Fibroblast of skin of left quadriceps (primary cell): ENCODE results near the gene USP15.

Source experiments
- DNase-seq, 2 experiments: peaks; one replicate each; pipeline ENCODE4 v3.0.0-alpha.2; 2013; ENCODE audit warnings: low read depth in 2 of 2

Gene USP15

DNA sequence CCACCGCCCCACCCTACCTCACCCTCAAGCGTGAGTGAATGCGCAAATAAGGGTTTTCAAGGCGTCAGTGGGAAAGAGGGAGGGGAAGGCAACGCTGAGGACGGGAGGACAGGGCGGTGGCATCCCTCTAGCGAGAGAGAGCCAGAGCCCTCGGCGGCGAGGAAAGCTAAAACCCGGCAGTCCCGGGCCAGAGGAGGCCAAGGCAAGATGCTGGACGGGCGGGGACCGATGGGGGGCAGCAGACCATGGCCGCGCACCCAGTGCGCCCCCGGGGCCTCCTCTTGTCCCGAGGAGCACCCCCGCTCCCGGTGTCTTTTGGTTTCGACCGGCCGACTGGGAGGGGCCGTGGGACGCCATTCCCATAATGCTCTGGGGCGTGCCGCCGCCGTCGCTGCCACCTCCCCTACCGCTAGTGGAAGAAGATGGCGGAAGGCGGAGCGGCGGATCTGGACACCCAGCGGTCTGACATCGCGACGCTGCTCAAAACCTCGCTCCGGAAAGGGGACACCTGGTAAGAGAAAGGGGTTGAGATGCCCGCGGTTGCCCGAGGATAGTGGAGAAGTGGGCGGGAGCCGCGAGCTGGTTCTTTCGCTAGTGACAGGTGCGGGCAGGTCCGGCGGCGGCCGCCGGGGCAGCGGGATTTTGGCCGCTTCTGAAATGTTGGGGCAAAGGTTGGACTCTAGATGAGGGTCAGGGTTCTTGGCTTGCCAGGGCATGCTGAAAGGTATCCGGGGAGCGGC, at the start of gene USP15:
Gene USP15, plus strand, starts transcription at position 412 of the 740 bp plus-strand sequence. Its CDS starts 11 bp downstream, at position 423.
- DNase-seq, result peak; percentile 96 to 97

- DNase-seq, result peak in 1 of 2 experiments; percentile 3
Observed at GRCh38 chr12:62210422-62210821, 49.8 kb upstream of the USP15 start.

DNA sequence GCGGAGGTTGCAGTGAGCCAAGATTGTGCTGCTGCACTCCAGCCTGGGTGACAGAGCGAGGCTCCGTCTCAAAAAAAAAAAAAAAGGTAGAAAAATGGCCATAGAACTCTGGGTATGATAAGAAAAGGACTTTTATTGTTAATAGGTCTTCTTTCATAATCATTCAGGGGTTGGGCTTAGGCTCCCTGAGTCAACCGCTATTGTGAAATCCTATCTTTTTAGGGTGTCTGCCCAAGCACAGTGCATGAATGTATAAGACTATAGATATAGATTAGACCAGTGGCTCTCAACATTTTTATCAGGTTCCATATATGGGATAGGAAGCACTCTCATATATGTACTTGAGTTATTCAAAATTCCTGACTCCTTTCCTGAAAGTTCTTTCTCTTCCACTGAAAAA, 48.7 kb upstream of the USP15 start:
- no peak for DNase-seq

GRCh38 chr12:62214846-62215245, 45.4 kb upstream of the USP15 start:
- no peak for DNase-seq

DNA sequence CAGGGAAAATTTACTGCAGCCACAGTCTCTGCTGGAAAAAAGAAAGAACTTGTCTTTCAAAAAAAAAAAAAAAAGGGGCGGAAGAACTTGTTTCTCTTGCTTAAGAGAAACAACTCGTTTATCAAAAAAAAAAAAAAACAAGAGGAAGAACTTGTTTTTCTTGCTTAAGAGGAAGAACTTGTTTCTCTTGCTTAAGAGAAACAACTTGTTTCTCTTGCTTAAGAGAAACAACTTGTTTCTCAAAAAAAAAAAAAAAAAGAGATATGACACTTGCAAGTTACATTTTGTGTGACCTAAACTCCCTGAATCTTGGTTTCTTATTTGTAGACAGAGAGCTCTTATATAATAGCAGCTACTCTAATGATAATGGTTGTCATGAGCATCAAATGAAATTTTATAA, 44.7 kb upstream of the USP15 start:
- DNase-seq, result no peak

- DNase-seq, result no peak
Observed at GRCh38 chr12:62217466-62218194, 42.6 kb upstream of the USP15 start.

- DNase-seq, result no peak
Observed at GRCh38 chr12:62221107-62221506, 39.1 kb upstream of the USP15 start.

DNA sequence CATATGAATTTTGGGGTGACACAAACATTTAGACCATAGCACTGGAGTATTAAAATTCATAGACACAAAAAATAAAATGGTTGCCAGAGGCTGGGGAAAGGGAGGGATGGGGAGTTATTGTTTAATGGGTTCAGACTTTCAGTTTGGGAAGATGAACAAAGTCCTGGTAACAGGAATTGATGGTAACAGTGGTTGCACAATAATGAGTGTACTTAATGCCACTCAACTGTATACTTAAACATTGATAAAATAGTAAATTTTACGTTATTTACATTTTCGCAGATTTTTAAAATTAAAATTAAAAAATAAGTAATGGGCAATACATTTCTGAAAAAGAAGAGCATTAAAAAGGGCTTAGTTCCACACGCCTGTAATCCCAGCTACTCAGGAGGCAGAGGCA, 35.6 kb upstream of the USP15 start:
- no peak for DNase-seq

- DNase-seq, result no peak
Observed at GRCh38 chr12:62227091-62227490, 33.1 kb upstream of the USP15 start.

DNA sequence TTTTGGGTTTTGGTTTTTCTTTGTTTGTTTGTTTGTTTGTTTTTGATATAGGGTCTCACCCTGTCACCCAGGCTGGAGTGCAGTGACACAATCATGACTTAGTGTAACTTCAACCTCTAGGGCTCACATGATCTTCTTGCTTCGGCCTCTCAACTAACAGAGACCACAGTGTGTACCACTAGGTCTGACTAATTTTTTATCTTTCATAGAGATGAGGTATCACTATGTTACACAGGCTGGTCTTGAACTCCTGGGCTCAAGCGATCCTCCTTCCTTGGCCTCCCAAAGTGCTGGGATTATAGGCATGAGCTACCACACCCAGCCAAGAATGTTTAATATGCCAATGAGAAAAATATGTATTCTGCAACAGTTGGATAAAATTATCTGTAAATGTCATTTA, 29.6 kb upstream of the USP15 start:
- DNase-seq, result no peak

- no peak for DNase-seq
Observed at GRCh38 chr12:62232143-62232729, 28.0 kb upstream of the USP15 start.

GRCh38 chr12:62233805-62234204, 26.4 kb upstream of the USP15 start:
- no peak for DNase-seq

DNA sequence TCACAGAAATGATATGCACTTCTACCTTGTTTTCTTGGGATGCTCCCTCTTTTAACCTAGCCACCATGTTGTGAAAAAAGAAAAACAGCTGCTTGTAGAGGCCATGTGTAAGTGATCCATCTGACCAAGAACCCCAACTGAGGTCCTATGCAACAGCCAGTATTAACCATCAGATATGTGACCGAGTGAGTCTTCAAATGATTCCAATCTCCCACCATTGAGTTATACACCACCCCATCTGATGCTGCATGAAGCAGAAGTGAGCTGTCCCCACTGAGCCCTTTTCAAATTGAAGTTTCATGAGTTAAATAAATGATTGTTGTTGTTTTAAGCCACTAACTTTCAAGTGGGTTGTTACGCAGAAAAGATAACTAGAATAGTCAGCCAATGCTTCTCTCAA, 20.6 kb upstream of the USP15 start:
- no peak for DNase-seq

DNA sequence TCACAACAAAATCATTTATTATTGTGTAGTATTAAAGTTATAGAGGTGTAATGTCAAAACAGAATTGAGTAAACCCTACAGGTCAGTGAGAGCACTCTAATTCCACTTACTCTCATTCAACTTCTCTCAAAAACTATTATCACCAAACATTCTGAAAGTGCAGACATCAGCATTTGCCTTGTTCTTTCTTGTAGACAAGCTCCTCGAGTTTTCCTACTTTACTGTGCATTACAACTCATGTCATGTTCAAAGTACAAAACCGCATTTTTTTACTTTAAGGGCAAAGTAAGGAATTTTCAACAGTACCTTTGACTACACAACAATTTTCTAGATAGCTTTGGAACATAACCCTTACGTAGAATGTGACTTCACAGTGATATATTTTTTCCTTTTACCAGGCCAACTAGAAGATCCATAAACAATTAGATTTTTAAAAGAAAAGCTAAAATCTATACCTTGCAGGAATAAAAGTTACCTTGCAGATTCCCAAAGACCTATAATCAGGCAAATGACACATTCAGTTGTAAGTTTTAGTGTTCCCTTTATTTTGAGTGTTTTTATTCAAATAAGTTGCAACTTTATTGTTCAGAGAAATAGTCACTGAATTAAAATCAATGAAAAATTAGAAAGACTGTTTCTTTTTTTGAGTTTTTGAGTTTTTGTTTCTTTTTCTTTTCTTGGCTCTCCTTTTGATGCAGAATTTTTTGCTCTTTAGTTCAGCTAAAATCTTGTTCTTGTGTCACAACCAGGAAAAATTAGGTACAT, 12.7 kb upstream of the USP15 start:
- no peak for DNase-seq

DNA sequence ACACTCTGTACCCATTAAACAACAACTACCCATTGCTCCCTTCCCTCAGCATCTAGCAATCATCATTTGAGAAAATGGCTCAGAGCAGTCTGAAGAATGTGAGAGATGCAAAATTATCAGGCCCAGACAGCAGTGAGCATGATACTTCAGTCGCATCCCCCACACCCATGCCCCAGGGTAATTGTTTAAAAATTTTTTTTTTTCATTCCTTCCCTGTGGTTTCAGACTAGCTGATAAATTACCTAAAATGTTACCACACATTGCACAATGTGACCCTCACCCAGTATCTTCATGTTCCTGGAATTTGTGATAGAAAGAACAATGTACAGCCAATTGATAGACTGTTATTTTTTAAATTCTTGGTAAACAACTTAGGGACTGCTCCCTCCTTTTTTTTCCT, 11.3 kb upstream of the USP15 start:
- DNase-seq, result peak in 1 of 2 experiments; percentile 16

- no peak for DNase-seq
Observed at GRCh38 chr12:62249419-62249818, 10.8 kb upstream of the USP15 start.

- no peak for DNase-seq
Observed at GRCh38 chr12:62250671-62251608, 9.3 kb upstream of the USP15 start.

DNA sequence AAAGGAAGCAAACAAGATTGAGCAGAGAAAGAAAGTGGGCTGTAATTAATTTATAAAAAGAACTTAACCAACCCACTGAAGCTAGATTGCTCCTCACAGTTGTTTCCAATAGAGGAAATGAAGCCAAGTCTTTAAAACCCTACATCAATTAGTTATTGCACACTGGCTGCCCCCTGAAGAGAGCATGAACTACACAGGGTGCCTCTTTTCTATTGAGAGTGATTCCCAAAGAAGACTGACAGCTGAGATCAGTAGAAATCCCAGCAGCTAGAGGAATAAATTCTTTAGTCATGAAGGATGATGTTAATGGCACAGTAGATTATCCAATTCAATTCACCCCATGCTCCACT, 8.6 kb upstream of the USP15 start:
- DNase-seq, result no peak

- no peak for DNase-seq
Observed at GRCh38 chr12:62252576-62252975, 7.6 kb upstream of the USP15 start.

DNA sequence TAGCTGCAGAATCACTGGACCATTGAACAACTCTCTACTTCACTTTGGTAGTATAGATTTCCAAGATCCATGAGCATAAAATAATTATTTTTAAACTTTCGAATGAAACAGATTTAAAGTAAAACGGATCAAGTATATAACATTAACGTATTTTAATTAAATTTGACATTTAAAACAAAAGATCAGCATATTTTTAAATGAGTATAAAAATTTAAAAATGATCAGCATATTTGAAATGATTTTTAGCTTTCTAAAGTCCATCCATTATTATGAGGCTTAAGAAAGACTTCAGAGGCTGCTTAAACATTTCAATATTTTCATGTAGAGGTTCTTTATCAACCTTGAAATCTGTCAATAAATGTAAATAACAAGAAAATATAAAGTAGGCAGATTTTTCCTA, 5.2 kb upstream of the USP15 start:
- DNase-seq, result no peak

- no peak for DNase-seq
Observed at GRCh38 chr12:62256408-62257096, 3.7 kb upstream of the USP15 start.
